Liver (tissue), 9 donors: ENCODE measurements around the gene SCUBE3. TPM values are rescaled to one million over a fixed set of nuclear protein-coding genes. Genes with fewer than 3 reads are reported as not detected.

Source experiments
- DNase-seq: peaks from one replicate; pipeline ENCODE4 v3.0.0-alpha.2; 2017; ENCODE audit warnings: low spot score
- H3K27ac ChIP-seq, 2 donors: one replicate each; pipeline ENCODE4 v1.7.0; 2013; ENCODE audit warnings: inconsistent platforms in 2 of 2, low read length in 2 of 2, control low read depth in 1 of 2, low read depth in 1 of 2, mild to moderate bottlenecking in 1 of 2
- H3K27me3 ChIP-seq, 4 donors: one replicate each; pipeline versions ENCODE4 v1.6.1 to v1.7.0; 2013; ENCODE audit warnings: low read length in 3 of 4, inconsistent platforms in 1 of 4, mild to moderate bottlenecking in 1 of 4, moderate library complexity in 1 of 4; ENCODE audit not compliant: control insufficient read depth in 4 of 4, insufficient read depth in 4 of 4
- H3K36me3 ChIP-seq, 4 donors: one replicate each; pipeline versions ENCODE4 v1.6.1 to v1.7.0; 2013; ENCODE audit warnings: low read length in 3 of 4, mild to moderate bottlenecking in 3 of 4, low read depth in 1 of 4, moderate library complexity in 1 of 4; ENCODE audit not compliant: control insufficient read depth in 4 of 4, insufficient read depth in 3 of 4
- H3K4me1 ChIP-seq, 4 donors: one replicate each; pipeline versions ENCODE4 v1.6.1 to v1.7.0; 2013; ENCODE audit warnings: low read length in 3 of 4, mild to moderate bottlenecking in 3 of 4, moderate library complexity in 1 of 4; ENCODE audit not compliant: control insufficient read depth in 4 of 4, insufficient read depth in 4 of 4
- H3K4me3 ChIP-seq, 3 donors: one replicate each; pipeline versions ENCODE4 v1.6.1 to v1.7.0; 2013; ENCODE audit warnings: low read length in 3 of 3, control low read depth in 1 of 3, low read depth in 1 of 3, mild to moderate bottlenecking in 1 of 3
- H3K9ac ChIP-seq, 2 donors: one replicate each; pipeline ENCODE4 v1.7.0; 2013; ENCODE audit warnings: low read length in 2 of 2, mild to moderate bottlenecking in 2 of 2, moderate library complexity in 2 of 2, control low read depth in 1 of 2, low read depth in 1 of 2
- H3K9me3 ChIP-seq, 4 donors: one replicate each; pipeline versions ENCODE4 v1.6.1 to v1.7.0; 2013; ENCODE audit warnings: low read length in 3 of 4; ENCODE audit not compliant: control insufficient read depth in 4 of 4
- EGR1 ChIP-seq, 2 donors: IDR thresholded peaks; 2 replicates each; pipeline ENCODE4 v1.6.1; 2016 to 2018; ENCODE audit warnings: antibody characterized with exemption in 2 of 2, low read depth in 2 of 2
- FOXA1 ChIP-seq: IDR thresholded peaks from 2 replicates; pipeline ENCODE4 v1.6.1; 2016; ENCODE audit warnings: antibody characterized with exemption
- FOXA2 ChIP-seq: IDR thresholded peaks from 2 replicates; pipeline ENCODE4 v1.6.1; 2016; ENCODE audit warnings: antibody characterized with exemption
- GABPA ChIP-seq, 2 donors: IDR thresholded peaks in 1 of 2; conservative IDR thresholded peaks in 1 of 2; 2 replicates each; pipeline ENCODE4 v1.6.1; 2016; ENCODE audit warnings: antibody characterized with exemption in 2 of 2, mild to moderate bottlenecking in 1 of 2, moderate library complexity in 1 of 2
- HNF4A ChIP-seq, 2 donors: conservative IDR thresholded peaks; 2 replicates each; pipeline ENCODE4 v1.6.1; 2016; ENCODE audit warnings: antibody characterized with exemption in 2 of 2, mild to moderate bottlenecking in 2 of 2
- HNF4G ChIP-seq: IDR thresholded peaks from 2 replicates; pipeline ENCODE4 v1.6.1; 2016; ENCODE audit warnings: antibody characterized with exemption
- JUND ChIP-seq, 2 donors: IDR thresholded peaks; 2 replicates each; pipeline ENCODE4 v1.6.1; 2016; ENCODE audit warnings: antibody characterized with exemption in 2 of 2
- NR2F2 ChIP-seq: IDR thresholded peaks from 2 replicates; pipeline ENCODE4 v1.6.1; 2016; ENCODE audit warnings: antibody characterized with exemption
- RAD21 ChIP-seq, 2 donors: IDR thresholded peaks; 2 replicates each; pipeline ENCODE4 v1.6.1; 2016; ENCODE audit warnings: antibody characterized with exemption in 2 of 2, mild to moderate bottlenecking in 2 of 2
- RXRA ChIP-seq, 2 donors: IDR thresholded peaks; 2 replicates each; pipeline ENCODE4 v1.6.1; 2017 to 2018; ENCODE audit warnings: antibody characterized with exemption in 2 of 2, mild to moderate bottlenecking in 1 of 2
- SP1 ChIP-seq: IDR thresholded peaks from 2 replicates; pipeline ENCODE4 v1.6.1; 2018; ENCODE audit warnings: antibody characterized with exemption, mild to moderate bottlenecking
- TAF1 ChIP-seq: conservative IDR thresholded peaks from 2 replicates; pipeline ENCODE4 v1.6.1; 2016; ENCODE audit warnings: antibody characterized with exemption, mild to moderate bottlenecking
- YY1 ChIP-seq: IDR thresholded peaks from 2 replicates; pipeline ENCODE4 v1.6.1; 2016; ENCODE audit warnings: antibody characterized with exemption, mild to moderate bottlenecking
- WGBS: extraction: QIAGEN DNeasy Blood & Tissue Kit; methylation state at CpG from one replicate; pipeline ENCODE4 v1.1.7; 2013; 5-methylcytosine and 5-hydroxymethylcytosine counted together
- polyA plus RNA-seq, 2 donors: library from polyadenylated mRNA; stranded (reverse) in 1 of 2; unstranded in 1 of 2; fragments of 200-250 nt in 1 of 2; fragments of >200 nt in 1 of 2; fragmentation: Nextera tagmentation in 1 of 2; extraction: Ambion mirVana in 1 of 2; gene quantifications; one replicate each; pipeline versions ENCODE4 v1.2.1 to v1.2.3, GENCODE V29; 2013 to 2015
- total RNA-seq, 2 donors: library from RNA; depleted of rRNA; stranded (reverse); fragments of >200 nt; gene quantifications; one replicate each; pipeline ENCODE4 v1.2.3, GENCODE V29; 2014
- TF ChIP-seq, protein P1 (sequence below): fragments of 150-350 bp; IDR thresholded peaks from 2 replicates; pipeline ENCODE4 v1.5.1; 2017; ENCODE audit warnings: improper control_type of control experiment, low read depth, low read length; ENCODE audit not compliant: missing input control
- TF ChIP-seq, protein P2 (sequence below): IDR thresholded peaks from 2 replicates; pipeline ENCODE4 v1.6.1; 2016; ENCODE audit warnings: antibody characterized with exemption, mild to moderate bottlenecking
- TF ChIP-seq, protein P3 (sequence below): IDR thresholded peaks from 2 replicates; pipeline ENCODE4 v1.6.1; 2016; ENCODE audit warnings: antibody characterized with exemption
- TF ChIP-seq, protein P4 (sequence below): IDR thresholded peaks from 2 replicates; pipeline ENCODE4 v1.6.1; 2016; ENCODE audit warnings: antibody characterized with exemption
- TF ChIP-seq, protein P5 (sequence below): IDR thresholded peaks from 2 replicates; pipeline ENCODE4 v1.6.1; 2016; ENCODE audit warnings: antibody characterized with exemption
- donor health status: healthy.
- donor health status: healthy.
- donor health status: healthy.
- donor health status: healthy.
- donor health status: healthy.

The SCUBE3 gene
- total and polyA plus RNA-seq, 4 donors: 0.03 to 0.09 (median 0.07) TPM

DNA sequence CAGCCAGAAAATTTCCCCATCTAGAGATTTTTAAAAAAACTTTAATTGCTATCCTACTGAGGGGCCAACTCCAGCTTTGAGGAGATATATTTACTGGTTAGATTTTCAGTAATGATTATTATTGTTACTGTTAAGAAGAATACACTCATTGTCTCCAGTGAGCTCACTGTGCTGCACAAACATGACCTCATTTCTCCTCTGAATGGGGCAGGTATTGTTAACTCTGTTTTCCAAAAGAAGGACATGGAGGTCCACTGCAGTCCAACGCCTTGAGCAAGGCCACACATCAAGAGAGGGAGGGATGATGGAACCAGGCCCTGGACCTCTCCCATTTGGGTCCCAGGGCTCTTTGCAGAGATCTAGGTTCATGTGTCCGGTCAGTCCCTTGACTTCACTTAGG, 13.9 kb upstream of the SCUBE3 start:
- no peak for DNase-seq
- H3K27ac ChIP-seq: no peak overlapping the region
- no peaks in the 10 kb centered on the region for H3K36me3 ChIP-seq
- WGBS: 95% methylated on average over 2 of the region's 2 CpGs
- no peaks in the 10 kb centered on the region for H3K9me3 ChIP-seq
- no peak for TF ChIP-seq JUND (IDR thresholded peaks at IDR 0.05)
- TF ChIP-seq FOXA2: no peak
- TF ChIP-seq FOXA1: no peak
- TF ChIP-seq SP1: no peak
- no peak for TF ChIP-seq RAD21 (IDR thresholded peaks at IDR 0.05)
- no peak for TF ChIP-seq GABPA (IDR thresholded peaks at IDR 0.05 in 1 of 2, conservative IDR thresholded peaks at IDR 0.05 in 1 of 2)
- TF ChIP-seq NR2F2: no peak
- TF ChIP-seq HNF4G: no peak
- no peak for TF ChIP-seq EGR1 (IDR thresholded peaks at IDR 0.05; ENCODE audit: low read depth in 2 of 2)
- no peak for TF ChIP-seq HNF4A (conservative IDR thresholded peaks at IDR 0.05)
- no peak for TF ChIP-seq YY1
- TF ChIP-seq, protein P1, sequence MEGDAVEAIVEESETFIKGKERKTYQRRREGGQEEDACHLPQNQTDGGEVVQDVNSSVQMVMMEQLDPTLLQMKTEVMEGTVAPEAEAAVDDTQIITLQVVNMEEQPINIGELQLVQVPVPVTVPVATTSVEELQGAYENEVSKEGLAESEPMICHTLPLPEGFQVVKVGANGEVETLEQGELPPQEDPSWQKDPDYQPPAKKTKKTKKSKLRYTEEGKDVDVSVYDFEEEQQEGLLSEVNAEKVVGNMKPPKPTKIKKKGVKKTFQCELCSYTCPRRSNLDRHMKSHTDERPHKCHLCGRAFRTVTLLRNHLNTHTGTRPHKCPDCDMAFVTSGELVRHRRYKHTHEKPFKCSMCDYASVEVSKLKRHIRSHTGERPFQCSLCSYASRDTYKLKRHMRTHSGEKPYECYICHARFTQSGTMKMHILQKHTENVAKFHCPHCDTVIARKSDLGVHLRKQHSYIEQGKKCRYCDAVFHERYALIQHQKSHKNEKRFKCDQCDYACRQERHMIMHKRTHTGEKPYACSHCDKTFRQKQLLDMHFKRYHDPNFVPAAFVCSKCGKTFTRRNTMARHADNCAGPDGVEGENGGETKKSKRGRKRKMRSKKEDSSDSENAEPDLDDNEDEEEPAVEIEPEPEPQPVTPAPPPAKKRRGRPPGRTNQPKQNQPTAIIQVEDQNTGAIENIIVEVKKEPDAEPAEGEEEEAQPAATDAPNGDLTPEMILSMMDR: no peak
- TF ChIP-seq, protein P2, sequence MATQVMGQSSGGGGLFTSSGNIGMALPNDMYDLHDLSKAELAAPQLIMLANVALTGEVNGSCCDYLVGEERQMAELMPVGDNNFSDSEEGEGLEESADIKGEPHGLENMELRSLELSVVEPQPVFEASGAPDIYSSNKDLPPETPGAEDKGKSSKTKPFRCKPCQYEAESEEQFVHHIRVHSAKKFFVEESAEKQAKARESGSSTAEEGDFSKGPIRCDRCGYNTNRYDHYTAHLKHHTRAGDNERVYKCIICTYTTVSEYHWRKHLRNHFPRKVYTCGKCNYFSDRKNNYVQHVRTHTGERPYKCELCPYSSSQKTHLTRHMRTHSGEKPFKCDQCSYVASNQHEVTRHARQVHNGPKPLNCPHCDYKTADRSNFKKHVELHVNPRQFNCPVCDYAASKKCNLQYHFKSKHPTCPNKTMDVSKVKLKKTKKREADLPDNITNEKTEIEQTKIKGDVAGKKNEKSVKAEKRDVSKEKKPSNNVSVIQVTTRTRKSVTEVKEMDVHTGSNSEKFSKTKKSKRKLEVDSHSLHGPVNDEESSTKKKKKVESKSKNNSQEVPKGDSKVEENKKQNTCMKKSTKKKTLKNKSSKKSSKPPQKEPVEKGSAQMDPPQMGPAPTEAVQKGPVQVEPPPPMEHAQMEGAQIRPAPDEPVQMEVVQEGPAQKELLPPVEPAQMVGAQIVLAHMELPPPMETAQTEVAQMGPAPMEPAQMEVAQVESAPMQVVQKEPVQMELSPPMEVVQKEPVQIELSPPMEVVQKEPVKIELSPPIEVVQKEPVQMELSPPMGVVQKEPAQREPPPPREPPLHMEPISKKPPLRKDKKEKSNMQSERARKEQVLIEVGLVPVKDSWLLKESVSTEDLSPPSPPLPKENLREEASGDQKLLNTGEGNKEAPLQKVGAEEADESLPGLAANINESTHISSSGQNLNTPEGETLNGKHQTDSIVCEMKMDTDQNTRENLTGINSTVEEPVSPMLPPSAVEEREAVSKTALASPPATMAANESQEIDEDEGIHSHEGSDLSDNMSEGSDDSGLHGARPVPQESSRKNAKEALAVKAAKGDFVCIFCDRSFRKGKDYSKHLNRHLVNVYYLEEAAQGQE: no peak
- no peaks in the 10 kb centered on the region for H3K27me3 ChIP-seq
- peaks cover 2 to 11% (median 5%) of the 10 kb centered on the region in 4 donors for H3K4me1 ChIP-seq
- no peak overlapping the region for H3K4me3 ChIP-seq
- no peak overlapping the region for H3K9ac ChIP-seq

DNA sequence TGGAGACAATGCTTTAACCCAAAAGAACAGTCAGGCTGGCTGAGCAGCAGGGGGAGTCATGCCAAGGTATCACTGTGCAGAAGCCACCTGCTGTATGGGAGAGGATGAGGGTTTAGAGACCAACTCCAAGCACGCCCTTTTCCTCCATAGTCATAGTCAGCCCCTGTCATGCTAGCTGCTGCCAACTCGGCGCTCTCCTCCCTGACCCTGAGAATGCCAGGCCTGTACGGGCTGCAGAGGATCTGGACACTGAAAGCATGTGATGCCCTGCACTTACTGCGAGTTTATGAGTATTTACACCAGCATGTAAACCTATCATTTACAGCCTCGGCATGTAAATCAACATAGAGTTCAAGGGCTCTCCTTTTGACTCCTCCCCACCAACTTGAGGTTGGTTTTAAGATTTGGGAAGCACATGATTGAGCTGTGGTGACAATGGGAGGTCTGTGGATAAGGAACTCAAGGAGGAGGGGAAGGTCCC, 11.7 kb upstream of the SCUBE3 start:
- Histone ChIP-seq H3K4me1 (peaks cover 2 to 11% (median 5%) of the 10 kb centered on the region in 4 donors), H3K27me3 (no peaks in the 10 kb centered on the region), H3K36me3 (no peaks in the 10 kb centered on the region), H3K9me3 (no peaks in the 10 kb centered on the region), H3K9ac (no peak overlapping the region), H3K4me3 (no peak overlapping the region), H3K27ac (no peak overlapping the region)
- 80% methylated on average over 6 of the region's 6 CpGs for WGBS
- no peak for TF ChIP-seq YY1
- no peak for TF ChIP-seq EGR1 (IDR thresholded peaks at IDR 0.05; ENCODE audit: low read depth in 2 of 2)
- no peak for TF ChIP-seq FOXA2
- no peak for TF ChIP-seq FOXA1
- TF ChIP-seq, protein P3, sequence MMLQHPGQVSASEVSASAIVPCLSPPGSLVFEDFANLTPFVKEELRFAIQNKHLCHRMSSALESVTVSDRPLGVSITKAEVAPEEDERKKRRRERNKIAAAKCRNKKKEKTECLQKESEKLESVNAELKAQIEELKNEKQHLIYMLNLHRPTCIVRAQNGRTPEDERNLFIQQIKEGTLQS: no peak
- TF ChIP-seq, protein P4, sequence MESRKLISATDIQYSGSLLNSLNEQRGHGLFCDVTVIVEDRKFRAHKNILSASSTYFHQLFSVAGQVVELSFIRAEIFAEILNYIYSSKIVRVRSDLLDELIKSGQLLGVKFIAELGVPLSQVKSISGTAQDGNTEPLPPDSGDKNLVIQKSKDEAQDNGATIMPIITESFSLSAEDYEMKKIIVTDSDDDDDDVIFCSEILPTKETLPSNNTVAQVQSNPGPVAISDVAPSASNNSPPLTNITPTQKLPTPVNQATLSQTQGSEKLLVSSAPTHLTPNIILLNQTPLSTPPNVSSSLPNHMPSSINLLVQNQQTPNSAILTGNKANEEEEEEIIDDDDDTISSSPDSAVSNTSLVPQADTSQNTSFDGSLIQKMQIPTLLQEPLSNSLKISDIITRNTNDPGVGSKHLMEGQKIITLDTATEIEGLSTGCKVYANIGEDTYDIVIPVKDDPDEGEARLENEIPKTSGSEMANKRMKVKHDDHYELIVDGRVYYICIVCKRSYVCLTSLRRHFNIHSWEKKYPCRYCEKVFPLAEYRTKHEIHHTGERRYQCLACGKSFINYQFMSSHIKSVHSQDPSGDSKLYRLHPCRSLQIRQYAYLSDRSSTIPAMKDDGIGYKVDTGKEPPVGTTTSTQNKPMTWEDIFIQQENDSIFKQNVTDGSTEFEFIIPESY: no peak
- TF ChIP-seq NR2F2: no peak
- no peak for TF ChIP-seq RAD21 (IDR thresholded peaks at IDR 0.05)
- TF ChIP-seq HNF4G: no peak
- TF ChIP-seq, protein P1: no peak
- no peak for TF ChIP-seq TAF1
- TF ChIP-seq GABPA (IDR thresholded peaks at IDR 0.05 in 1 of 2, conservative IDR thresholded peaks at IDR 0.05 in 1 of 2): no peak
- TF ChIP-seq RXRA (IDR thresholded peaks at IDR 0.05): no peak
- TF ChIP-seq, protein P5, sequence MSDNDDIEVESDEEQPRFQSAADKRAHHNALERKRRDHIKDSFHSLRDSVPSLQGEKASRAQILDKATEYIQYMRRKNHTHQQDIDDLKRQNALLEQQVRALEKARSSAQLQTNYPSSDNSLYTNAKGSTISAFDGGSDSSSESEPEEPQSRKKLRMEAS: no peak
- TF ChIP-seq SP1: no peak
- TF ChIP-seq, protein P2: no peak
- no peak for TF ChIP-seq HNF4A (conservative IDR thresholded peaks at IDR 0.05)
- DNase-seq: no peak
